Stimulated activated CD4-positive, alpha-beta T cell treated with anti-CD3 and anti-CD28 coated beads, Interleukin-2, amount 100 ng/mL, for 48 hours (primary cell): ENCODE measurements around the gene SNX1.

Experiments used
- DNase-seq, 2 donors: peaks; one replicate each; pipeline ENCODE4 v3.0.0-alpha.2; 2020

Gene SNX1

GRCh38 chr15:64146885-64147681 lies 51.3 kb downstream of the SNX1 start:
- DNase-seq, result no peak

- no peak for DNase-seq
Measured at GRCh38 chr15:64148168-64148567, 52.4 kb downstream of the SNX1 start.

- DNase-seq, result no peak
Measured at GRCh38 chr15:64148581-64148980, 52.8 kb downstream of the SNX1 start.

- DNase-seq, result no peak
Measured at GRCh38 chr15:64149424-64149823, 53.6 kb downstream of the SNX1 start.

GRCh38 chr15:64149893-64150578 lies 54.3 kb downstream of the SNX1 start:
- DNase-seq, result no peak

GRCh38 chr15:64151727-64152506 lies 56.1 kb downstream of the SNX1 start, which contains the start of gene SNX22:
TSS of gene SNX22 (plus strand) at chr15:64151731. CDS start at chr15:64151776, 45 bp downstream.
- DNase-seq, result no peak

- DNase-seq, result no peak
Measured at GRCh38 chr15:64152507-64153387, 57.0 kb downstream of the SNX1 start.

GRCh38 chr15:64153480-64154367 lies 57.9 kb downstream of the SNX1 start:
- peak; percentile 96 for DNase-seq

- DNase-seq, result no peak
Measured at GRCh38 chr15:64155802-64156651, 60.2 kb downstream of the SNX1 start.

GRCh38 chr15:64156652-64157331 lies 61.0 kb downstream of the SNX1 start:
- no peak for DNase-seq

- no peak for DNase-seq
Measured at GRCh38 chr15:64157599-64158125, 61.9 kb downstream of the SNX1 start.

GRCh38 chr15:64158363-64159134 lies 62.8 kb downstream of the SNX1 start:
- no peak for DNase-seq

GRCh38 chr15:64161688-64162477 lies 66.1 kb downstream of the SNX1 start:
- DNase-seq, result no peak

GRCh38 chr15:64162478-64162868 lies 66.7 kb downstream of the SNX1 start:
- DNase-seq, result peak in 1 of 2 donors; percentile 12

GRCh38 chr15:64162869-64163658 lies 67.3 kb downstream of the SNX1 start, which contains the start of gene PPIB:
TSS of gene PPIB (minus strand) at chr15:64163022. CDS start at chr15:64162986, 36 bp downstream.
- DNase-seq, result peak; percentile 94

- no peak for DNase-seq
Measured at GRCh38 chr15:64163659-64164362, 68.0 kb downstream of the SNX1 start.
